ENCODE measurements around the gene ZC3H12C.

Gene ZC3H12C

DNA sequence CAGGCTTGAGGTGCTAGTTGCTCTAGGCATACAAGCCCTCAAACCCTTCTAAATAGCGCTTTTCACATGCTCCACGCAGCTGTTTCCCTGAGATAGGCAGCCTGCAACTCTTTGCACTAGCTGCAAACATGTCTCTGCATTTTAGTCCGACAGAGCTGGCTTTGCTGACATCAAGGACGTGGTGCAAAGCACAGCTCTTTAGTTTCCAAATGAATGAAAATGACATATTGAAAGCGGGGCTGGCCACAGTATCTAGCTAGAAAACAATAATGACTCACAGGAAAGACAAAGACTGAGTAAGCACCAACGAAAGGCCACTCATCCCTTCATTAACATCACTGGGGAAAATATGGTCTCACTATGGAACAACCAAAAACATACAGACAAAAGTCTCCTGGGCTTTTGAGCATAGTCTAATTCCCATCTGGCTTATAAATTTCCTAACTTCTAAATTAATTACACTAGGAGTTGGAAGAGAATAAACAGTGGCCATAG is 15.3 kb upstream of the ZC3H12C start:
- DNase-seq, result no peak

DNA sequence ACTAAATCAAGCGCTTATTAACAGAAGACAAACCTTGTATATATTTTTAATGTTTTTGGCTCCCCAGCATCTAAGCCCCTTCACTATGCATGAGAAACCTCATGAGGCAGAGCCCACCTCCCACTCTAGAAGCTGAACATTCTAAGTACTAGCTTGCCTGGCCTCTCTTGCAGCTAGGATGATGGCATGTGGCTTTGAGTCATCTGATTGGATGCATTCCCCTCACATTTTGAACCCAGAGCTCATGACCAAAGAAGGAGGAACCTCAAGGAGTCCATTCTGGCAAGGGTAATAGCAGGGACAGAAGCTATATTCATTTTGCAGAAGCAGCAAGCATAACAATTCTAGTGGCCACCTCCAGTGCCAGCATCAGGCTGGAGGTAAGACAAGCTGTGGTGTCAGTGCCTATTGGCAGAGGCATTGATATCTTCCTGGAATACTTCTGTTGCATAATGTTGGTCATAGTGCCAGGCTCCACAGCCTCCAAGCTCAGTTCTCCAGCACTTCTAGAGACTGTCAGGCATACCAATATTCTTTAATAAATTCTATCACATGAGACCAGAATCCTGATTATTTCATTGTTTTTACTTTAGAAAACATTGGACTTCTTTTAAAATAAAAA is 14.2 kb upstream of the ZC3H12C start:
- DNase-seq, result no peak

DNA sequence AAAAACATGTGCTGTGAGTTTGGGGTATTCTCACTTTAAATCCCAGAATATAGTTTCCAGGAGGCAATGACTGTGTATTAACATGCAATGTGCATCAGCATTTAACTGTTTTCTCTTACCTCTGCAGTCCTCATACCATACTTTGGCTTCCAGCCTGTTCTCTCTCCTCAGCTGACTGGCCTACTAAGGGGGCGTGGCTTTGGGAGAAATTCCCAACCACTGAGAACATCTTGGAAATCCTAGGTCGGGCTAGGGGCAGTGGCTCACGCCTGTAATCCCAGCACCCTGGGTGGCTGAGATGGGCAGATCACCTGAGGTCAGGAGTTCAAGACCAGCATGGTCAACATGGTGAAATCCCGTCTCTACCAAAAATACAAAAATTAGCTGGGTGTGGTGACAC is 13.5 kb upstream of the ZC3H12C start:
- no peak for DNase-seq

DNA sequence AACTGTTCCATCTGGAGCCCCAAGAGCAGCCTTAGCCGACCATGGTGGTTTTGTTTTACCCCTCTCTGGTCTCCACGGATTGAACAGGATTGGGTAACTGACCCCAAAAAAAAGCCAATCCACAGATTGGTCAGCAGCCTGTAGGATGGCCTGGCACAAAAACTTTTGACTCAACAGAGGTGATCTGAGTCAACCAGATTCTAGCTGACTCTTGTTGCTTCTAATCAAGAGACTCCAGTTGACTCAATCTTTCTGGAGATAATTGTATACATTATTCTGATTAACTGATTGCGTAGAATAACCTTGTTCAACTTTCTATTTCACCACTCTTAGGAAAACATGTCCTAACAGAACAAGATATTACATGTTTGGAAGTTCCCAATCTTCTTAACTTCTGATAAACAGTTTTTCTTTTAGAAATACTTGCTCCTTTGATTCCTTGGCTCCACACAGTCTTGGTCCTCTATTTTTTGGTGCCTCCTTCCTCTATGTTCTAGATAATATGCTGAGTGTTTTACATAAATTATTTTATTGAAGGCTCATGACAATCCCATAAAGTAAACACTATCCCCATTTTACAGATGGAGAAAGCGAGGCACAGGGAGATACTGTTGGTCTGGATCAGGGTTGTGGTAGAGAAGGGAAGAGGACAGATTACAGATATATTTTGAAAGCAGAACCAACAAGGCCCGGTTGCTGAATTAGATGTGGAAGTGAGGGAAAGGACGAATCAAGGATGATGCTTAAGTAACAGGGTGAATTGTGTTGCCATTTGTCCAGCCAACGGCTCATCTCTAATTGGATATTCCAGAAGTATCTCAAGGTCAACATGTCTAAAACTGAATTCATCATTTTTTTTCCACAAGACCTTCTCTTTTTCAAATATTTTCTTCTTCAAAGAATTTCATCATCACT is 11.5 kb upstream of the ZC3H12C start:
- DNase-seq, result no peak

DNA sequence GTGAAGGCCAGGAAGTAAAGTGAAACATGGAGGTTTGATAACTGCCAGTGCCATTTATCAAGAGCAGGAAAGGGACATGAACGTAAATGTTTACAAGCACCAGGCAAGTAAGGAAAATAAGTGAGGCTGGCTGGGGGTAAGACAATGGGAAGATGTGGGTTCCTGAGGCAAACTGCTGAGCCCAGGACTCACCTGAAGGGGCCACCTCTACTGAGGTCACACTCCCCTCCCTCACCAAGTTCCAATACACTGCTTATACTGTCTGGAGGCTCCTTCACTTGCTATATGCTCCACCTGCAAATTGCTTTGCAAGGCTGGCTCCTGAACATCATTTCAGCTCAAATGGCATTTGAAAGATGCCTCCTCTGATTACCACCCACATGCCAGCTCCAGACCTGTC is 10.3 kb upstream of the ZC3H12C start:
- no peak for DNase-seq

DNA sequence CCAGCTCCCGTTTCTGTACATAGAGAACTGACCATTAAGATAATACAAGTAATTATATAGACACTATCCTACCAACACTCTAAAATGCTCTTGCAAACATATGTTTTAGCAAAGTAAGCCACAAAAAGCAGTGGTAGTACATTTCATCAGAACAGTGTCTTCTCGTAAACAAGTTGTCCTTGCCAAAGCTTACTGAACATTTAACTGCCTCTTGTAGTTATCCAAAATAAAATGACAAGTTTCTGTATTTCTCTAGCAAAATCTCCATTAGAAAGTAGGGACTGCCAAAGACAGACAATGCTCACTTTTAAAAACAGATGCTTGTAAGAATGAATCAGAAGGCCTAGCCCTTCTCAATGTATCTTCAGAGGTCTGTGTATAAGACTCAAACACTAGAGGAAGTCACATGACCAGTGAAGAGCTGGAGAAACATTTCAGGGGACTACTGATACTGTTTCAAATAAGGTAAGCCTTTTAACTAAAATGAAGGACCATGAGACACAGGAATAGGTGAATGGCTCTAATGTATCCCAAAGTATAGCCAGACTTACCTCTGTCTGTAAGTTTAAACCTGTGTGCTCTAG is 7.8 kb upstream of the ZC3H12C start:
- DNase-seq, result no peak

DNA sequence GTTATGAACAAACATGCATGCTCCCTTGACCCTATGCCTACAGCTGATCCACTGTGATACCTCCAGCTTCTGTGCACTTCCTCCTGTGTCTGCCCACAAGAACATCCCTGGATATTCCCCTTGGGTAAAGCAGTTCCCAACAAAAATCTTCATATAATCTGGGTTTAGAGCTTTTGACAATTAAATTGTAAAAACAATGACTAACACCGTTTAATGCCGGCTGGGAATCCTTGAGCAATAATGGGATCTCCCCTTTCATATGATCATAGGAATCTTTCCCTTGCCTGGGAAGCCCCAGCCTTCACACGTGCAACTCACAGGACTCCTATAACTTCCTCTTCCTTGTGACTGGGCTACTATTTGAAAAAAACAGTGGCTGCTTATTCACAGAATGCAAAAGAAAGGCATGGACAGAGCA is 6.3 kb upstream of the ZC3H12C start:
- no peak for DNase-seq

DNA sequence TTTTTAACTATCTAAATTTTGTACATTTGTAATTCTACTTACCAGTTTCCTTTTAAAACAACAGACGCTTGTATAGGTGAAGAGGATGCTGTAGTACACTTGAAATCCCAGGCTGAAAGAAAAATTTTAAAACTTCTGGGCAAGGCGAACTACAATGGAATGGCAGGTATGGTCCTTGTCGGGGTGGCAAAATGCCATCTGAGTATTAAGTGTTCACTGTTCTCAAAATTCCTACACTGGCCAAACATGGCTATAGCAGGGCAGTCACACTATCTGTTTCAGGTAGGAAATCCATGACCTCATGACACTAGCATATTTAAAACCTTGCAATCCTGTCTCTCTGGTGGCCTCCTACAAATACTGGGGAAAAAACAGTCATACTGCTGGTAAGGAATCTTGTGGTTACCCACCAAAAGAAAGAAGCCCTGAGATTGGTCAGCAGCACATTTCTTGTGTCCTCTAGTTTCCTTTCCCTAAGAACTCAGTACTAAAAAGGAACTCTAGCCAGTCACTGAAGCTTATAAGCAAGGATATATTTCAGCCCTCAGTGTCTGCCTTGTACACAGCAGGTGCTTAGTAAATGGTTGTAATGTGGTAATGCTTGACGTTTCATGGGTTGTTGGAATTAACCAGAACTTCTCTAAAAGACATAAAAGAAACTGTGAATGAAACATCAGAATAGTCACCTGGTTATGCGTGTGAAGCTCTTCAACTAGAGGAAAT is 5.2 kb upstream of the ZC3H12C start:
- no peak for DNase-seq

DNA sequence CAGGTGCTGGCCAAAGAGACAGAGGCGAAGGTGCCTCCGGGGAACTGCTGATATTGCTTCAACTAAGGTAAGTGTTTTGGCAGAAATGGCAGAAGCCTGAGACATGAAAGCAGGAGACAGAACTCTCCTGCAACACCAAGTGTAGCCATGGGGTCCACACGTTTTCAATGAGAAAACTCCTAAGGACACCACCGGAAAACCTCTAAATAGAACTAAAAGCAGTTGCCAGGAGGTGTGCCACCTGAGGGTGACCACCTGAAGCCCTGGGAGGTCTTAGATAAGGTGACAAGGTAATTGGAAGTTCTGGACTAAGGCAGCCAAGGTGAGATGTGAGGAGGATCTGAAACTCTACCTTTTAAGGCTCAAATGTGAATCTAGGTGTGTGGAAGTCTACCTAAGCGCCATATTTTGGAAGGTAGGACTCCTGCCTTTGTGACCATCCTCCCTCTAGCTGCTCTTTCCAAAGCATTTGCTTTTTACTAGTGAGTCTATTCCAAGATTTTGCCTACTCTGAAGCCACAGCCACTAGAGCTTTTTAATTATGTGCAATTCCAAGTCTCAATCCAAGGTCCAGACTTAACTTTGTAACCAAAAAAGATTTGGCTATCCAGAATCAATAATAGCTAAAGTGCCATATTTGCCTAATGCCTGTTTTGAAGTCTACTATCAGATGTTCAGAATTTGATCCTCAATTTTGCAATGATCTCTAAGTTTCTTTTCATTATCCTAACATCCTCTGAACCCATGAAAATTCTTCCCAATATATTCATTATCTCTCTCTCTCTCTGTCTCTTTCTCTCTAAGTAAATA is 4.5 kb upstream of the ZC3H12C start:
- no peak for DNase-seq

DNA sequence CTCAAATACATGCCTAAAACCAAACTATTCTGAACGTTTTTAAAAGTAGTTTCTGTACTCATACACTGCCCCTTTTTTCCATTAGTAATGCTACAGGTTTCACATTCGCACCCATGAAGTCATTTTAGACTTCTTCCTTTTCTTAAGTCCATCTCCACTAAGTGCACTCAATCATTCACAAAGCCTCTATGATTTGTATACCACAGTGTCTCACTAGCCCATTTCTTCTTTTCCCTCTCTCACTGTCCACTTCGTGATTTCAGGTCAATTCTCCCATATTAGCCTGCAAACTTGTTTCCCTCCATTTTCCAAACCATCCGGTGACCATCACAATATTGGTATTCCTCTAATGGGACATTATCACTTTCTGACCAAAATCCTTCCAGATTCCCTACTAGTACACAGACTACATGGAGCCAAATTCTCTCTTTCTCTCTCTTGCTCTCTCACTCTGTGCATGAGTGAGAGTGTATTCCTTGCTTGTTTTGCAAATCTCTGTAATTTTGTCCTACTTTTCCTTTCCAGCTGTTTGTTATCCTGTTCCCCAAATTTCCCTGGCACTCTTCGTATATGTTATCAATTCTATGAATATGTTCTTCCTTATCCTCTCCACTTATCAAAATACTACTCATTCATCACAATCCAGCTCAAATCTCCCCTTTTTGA is 3.4 kb upstream of the ZC3H12C start:
- no peak for DNase-seq

DNA sequence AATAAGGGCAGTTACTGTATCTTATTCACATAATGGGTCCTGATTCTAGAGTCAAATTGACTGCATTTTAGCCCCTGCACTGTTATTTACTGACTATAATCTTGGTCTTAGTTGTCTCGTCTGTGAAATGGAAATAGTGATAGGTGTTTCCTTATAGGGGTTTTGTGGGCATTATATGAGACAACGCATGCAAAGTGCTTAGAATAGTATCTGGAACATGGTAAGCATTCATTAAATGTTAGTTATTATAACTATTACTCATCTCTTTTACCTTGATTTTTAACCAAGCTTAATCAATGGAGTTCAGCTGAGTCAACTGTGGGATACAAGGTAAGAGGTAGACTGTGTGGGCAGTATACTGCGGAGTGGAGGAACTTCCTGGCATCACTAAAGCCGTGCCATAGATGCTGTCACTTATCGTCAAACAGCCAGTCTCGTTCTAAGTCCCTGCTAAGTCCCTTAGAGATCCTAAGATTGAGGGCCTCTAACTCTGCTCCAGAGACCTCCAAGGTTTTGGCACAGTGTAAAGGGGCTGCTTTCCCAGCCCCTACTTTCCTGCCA is 2.6 kb upstream of the ZC3H12C start:
- DNase-seq, result no peak

DNA sequence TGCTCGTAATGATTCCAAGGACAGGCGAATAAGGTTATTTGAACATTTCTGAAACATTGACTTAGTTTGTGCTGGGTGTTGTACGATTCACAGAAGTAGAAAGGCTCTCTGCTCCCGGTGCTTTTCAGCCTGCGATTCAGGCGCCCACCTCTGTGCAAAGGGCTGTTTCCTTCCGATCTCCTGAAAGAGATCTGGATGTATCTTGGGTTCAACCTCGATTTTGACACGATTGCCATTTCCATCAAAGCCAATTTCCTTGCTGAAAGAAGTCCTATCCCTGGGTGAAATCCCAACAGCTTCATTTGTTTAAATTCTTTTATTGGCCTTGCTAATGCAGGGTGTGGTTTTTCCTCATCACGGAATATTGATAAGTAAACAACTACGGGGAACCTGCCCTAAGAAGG is 1.1 kb upstream of the ZC3H12C start:
- no peak for DNase-seq

DNA sequence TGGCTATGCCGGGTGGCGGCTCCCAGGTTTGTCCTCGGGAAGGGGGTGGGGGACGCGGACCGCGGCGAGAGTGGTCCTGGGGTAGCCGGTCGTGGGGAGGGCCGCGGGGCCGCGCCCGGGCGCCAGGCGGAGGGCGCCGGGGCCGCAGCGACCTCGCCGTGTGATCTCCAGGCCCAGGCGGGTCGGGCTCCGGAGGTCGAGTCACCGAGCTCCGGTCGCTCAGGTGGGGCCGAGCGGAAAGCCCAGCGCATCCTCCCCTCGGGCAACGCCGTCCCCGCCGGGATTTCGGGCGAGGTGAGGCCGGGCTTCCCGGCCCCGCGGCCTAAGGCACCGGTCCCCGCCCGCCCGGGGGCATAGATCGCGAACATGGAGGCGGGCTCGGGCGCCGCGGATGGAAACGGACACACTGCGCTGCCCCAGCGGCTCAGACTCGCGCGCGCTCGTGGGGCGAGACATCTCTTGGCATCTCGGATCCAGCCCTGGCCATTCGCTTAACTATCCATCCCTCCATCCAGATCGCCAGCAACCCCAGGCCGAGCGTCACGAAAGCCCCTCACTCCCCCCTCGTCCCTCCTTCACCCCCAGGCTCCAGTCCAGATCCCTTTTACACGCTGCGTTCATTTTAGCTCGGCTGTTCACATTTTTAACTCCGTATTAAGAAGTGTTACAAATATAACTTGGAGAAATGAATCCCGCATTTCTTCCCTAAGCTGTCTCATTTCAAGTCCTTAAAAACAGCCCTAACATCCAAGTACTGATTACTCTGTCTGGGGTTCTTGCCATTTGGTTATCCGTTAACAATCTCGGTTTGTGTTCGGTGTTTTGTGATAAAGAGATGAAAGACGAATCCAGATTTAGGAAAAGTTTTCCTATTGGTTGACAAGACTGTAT is 460 bp downstream of the ZC3H12C start:
- no peak for DNase-seq

DNA sequence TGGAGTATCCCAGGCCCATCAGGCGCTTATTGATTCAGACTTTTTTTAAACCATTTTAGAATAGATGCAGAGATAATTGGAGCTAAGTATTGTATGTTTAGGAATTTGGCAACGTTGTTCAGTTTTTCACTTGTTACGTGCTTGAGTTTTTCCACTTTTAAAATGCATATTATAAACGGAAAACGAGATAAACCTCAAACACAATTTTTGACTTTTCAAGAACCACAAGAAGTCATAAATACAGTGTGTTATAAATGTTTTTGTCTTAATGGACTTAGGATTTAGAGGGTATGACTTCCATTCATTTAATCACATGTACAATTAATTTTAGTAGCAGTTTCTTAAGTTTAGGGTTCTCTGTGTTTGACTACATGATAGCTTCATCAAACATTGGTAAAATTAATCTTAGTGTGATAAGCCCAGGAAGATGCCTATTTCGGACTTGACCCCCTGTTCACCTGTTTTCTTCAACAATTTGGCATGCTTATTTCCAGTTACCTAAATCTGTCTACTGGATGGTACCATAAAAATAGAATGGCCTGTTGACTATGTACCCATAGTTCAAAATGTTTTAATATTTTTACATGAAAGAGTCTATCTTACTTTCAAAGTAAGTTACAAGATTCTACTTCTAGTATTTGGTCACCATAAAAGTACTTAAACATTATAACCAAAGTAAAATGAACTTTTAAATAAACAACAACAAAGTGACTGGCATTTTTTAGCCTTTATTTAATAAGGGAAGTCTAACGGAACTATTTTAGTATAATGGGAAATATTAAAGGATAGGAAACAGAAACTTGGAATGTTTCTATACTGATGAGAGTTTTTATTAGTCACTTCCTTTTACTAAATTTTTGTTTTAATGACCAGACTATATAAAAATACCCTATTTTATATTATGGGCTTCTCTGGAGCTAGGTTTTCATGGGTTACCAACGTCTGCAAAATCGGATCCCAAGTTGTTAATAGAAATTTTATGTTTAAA is 1.4 kb downstream of the ZC3H12C start:
- DNase-seq, result no peak

DNA sequence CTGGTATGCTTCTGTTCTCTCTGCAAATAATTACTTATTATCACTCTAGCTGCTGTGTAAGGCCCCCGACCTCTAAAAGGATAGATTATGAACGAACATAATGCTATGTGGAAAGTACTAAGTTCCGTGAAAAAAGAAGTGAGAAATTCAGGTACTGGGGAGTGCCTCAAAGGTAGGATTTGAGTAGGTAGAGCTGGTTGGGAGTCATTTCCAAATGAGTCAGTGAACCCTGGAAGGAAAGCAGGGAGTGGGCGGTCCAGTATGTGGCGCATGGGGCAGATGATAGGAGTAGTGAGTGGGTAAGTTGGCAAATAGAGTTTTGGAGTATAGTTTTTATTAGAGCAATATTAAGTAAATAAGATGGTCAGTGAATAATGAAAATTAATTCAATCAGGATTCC is 2.4 kb downstream of the ZC3H12C start:
- no peak for DNase-seq

DNA sequence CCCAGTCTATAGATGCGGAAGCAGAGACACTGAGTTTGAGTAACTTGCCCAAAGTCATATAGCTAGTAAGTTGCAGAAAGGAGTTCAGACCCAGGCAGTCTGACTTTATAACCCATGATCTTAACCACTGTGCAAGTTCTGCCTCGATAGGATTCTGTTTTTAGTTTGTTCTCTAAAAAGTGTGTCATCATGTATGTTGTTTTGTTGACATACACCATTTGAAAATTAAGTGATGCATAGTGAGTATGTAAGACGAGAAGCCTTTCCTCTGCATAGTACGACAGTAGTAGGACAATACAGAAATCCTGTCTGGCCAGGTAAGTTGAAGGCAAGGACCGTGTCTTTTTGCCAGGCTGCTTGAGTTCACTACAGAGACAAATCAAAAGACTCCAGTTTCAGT is 3.3 kb downstream of the ZC3H12C start:
- no peak for DNase-seq

DNA sequence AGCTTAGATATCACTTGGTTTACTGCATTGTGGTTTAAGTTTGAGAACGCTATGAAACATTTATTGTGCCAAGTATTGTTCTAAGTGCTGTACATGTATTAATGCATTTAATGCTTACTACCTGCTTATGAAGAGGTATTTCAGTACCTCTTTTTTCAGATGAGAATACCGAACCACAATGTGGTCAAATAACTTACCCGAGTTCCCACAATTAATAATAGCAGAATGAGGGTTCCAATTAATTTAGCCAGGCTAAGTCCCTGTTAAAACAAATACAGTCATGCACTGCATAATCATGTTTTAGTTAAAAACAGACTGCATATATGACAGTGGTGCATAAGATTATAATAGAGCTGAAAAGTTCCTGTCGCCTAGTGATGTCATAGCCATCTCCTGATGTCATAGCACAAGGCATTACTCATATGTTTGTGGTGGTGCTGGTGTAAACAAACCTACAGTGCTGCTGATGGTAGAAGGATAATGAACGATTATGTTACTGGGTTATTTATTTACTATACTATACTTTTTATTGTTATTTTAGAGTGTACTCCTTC is 4.3 kb downstream of the ZC3H12C start:
- no peak for DNase-seq

DNA sequence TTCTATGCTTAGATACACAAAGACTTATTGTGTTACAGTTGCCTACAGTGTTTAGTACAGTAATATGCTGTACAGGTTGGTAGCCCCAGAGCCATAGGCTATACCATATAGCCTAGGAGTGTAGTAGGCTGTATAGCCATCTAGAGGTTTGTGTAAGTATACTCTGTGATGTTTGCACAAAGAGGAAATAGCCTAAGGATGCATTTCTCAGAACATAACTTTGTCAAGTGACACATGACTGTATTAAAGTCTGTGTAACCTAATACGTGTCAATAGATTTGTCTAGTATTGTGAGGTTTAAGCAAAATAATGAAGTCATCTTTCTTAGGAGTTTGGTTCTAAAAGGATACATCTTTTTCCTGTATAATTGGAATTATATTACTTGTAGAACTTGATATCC is 5.5 kb downstream of the ZC3H12C start:
- DNase-seq, result no peak
